Astrocyte (in vitro differentiated cells and primary cell): ENCODE data around the gene TEF. TPM values are rescaled to one million over a fixed set of nuclear protein-coding genes. Genes with fewer than 3 reads are reported as not detected.

Experiments
- DNase-seq: peaks from one replicate; pipeline ENCODE4 v3.0.0-alpha.2; 2010; ENCODE audit warnings: low read depth
- FAIRE-seq: peaks from 2 replicates; lab custom pipeline; 2011; peaks lifted over from hg19 to GRCh38; lab: Jason Lieb, UNC
- H2AFZ ChIP-seq: 2 replicates; pipeline ENCODE4 v1.6.0; 2012; ENCODE audit warnings: low read depth, low read length, inconsistent platforms
- H3K27ac ChIP-seq: 2 replicates; pipeline ENCODE4 v1.5.1; 2011; ENCODE audit warnings: low read depth, low read length, inconsistent platforms
- H3K27me3 ChIP-seq: 2 replicates; pipeline ENCODE4 v1.6.0; 2011; ENCODE audit warnings: low read length, inconsistent platforms; ENCODE audit not compliant: insufficient read depth
- H3K36me3 ChIP-seq: 2 replicates; pipeline ENCODE4 v1.5.1; 2011; ENCODE audit warnings: low read length, inconsistent platforms; ENCODE audit not compliant: insufficient read depth
- H3K4me1 ChIP-seq: 2 replicates; pipeline ENCODE4 v1.5.1; 2011; ENCODE audit warnings: low read length, inconsistent platforms; ENCODE audit not compliant: insufficient read depth
- H3K4me2 ChIP-seq: 2 replicates; pipeline ENCODE4 v1.6.0; 2012; ENCODE audit warnings: low read length, inconsistent platforms
- H3K4me3 ChIP-seq: 2 replicates; pipeline ENCODE4 v1.5.1; 2011; ENCODE audit warnings: low read depth, mild to moderate bottlenecking, low read length, inconsistent platforms; ENCODE audit not compliant: insufficient read depth
- H3K79me2 ChIP-seq: 2 replicates; pipeline ENCODE4 v1.6.0; 2012; ENCODE audit warnings: mild to moderate bottlenecking, low read length, inconsistent platforms; ENCODE audit not compliant: insufficient read depth
- H3K9ac ChIP-seq: 2 replicates; pipeline ENCODE4 v1.6.0; 2012; ENCODE audit warnings: mild to moderate bottlenecking, low read length, inconsistent platforms
- H3K9me3 ChIP-seq: 2 replicates; pipeline ENCODE4 v1.5.1; 2012; ENCODE audit warnings: low read depth, mild to moderate bottlenecking, low read length, inconsistent platforms; ENCODE audit not compliant: insufficient read depth
- H4K20me1 ChIP-seq: 2 replicates; pipeline ENCODE4 v1.6.0; 2012; ENCODE audit warnings: low read length, inconsistent platforms; ENCODE audit not compliant: insufficient read depth
- H3K27ac Mint-ChIP-seq: one replicate; pipeline ENCODE4 v1.8.0; 2021; ENCODE audit warnings: mild to moderate bottlenecking, mixed read lengths; ENCODE audit not compliant: unreplicated experiment
- H3K27me3 Mint-ChIP-seq: one replicate; pipeline ENCODE4 v1.8.0; 2021; ENCODE audit warnings: low read depth, mixed read lengths; ENCODE audit not compliant: unreplicated experiment
- H3K36me3 Mint-ChIP-seq: one replicate; pipeline ENCODE4 v1.8.0; 2021; ENCODE audit warnings: low read depth, mixed read lengths; ENCODE audit not compliant: unreplicated experiment
- H3K4me1 Mint-ChIP-seq: one replicate; pipeline ENCODE4 v1.8.0; 2021; ENCODE audit warnings: low read depth, mixed read lengths; ENCODE audit not compliant: unreplicated experiment
- H3K4me3 Mint-ChIP-seq: one replicate; pipeline ENCODE4 v1.8.0; 2021; ENCODE audit warnings: mild to moderate bottlenecking, moderate library complexity, mixed read lengths; ENCODE audit not compliant: unreplicated experiment
- H3K9me3 Mint-ChIP-seq: one replicate; pipeline ENCODE4 v1.8.0; 2021; ENCODE audit warnings: mild to moderate bottlenecking, mixed read lengths; ENCODE audit not compliant: unreplicated experiment
- EZH2 ChIP-seq: IDR thresholded peaks from 2 replicates; pipeline ENCODE4 v1.6.1; 2012; ENCODE audit warnings: mild to moderate bottlenecking, low read length, inconsistent platforms; ENCODE audit not compliant: insufficient read depth
- total RNA-seq: library from RNA; stranded (reverse); gene quantifications from 2 replicates; pipeline ENCODE4 v1.2.1, GENCODE V29; 2021
- TF ChIP-seq, protein P1 (sequence below): IDR thresholded peaks from 2 replicates; pipeline ENCODE4 v1.5.1; 2011; ENCODE audit warnings: low read depth, mild to moderate bottlenecking, inconsistent platforms, low read length, moderate library complexity; ENCODE audit not compliant: insufficient read depth

The TEF gene
- total RNA-seq, 1 donor from 2014 or later, result 6.3 TPM

DNA sequence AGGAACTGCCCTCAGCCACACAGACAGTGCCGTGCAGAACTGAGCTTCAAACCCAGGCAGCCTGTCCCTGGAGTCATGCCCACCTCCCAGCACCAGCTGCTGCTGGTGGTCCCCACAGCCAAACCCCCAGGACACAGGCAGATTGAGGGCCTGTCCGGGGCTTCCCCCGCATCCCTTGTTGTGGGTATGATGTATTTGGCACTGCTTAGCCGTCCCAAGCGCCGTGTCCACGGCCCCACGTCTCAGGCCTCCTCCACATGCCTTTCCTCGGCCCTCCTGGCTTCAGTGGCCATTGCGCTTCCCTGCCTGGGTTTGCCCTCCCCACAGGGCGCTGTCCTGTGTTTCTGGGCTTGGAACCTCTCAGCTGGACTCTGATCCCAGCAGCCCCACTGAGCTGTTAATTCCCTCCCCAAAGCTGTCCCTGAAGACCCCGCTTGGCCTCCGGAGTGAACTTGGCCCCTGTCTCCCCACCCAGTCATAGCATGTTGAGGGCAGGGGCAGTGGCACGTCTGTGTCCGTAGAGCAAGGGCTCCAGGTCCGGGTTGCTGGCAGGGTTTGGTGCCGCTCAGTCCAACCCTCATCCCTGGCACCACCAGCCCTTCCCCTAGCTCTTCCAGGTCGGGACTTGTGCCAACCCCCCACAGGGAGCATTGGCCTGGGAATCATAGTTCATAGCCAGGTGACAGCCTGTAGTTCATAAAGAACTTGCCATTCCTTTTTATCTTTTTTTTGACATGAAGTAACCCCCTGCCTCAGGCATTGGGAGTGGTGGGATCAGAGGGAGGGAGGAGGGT lies 34.5 kb upstream of the TEF start:
- Mint-ChIP-seq H3K27me3 (no peaks in the 10 kb centered on the region), H3K4me1 (peaks cover 23% of the 10 kb centered on the region), H3K27ac (no peak overlapping the region), H3K9me3 (no peaks in the 10 kb centered on the region), H3K4me3 (no peak overlapping the region), H3K36me3 (peaks cover 21% of the 10 kb centered on the region)
- no peaks in the 10 kb centered on the region for H3K27me3 ChIP-seq
- no peak for DNase-seq
- H3K4me1 ChIP-seq, result peaks cover 7% of the 10 kb centered on the region
- no peak overlapping the region for H2AFZ ChIP-seq
- no peaks in the 10 kb centered on the region for H3K9me3 ChIP-seq
- no peak overlapping the region for H3K4me3 ChIP-seq
- peaks cover 13% of the 10 kb centered on the region for H4K20me1 ChIP-seq
- H3K4me2 ChIP-seq, result no peak overlapping the region
- no peak overlapping the region for H3K9ac ChIP-seq
- no peaks in the 10 kb centered on the region for H3K79me2 ChIP-seq
- H3K27ac ChIP-seq, result no peak overlapping the region
- H3K36me3 ChIP-seq, result peaks cover 20% of the 10 kb centered on the region
- no peak for FAIRE-seq
- TF ChIP-seq, protein P1, sequence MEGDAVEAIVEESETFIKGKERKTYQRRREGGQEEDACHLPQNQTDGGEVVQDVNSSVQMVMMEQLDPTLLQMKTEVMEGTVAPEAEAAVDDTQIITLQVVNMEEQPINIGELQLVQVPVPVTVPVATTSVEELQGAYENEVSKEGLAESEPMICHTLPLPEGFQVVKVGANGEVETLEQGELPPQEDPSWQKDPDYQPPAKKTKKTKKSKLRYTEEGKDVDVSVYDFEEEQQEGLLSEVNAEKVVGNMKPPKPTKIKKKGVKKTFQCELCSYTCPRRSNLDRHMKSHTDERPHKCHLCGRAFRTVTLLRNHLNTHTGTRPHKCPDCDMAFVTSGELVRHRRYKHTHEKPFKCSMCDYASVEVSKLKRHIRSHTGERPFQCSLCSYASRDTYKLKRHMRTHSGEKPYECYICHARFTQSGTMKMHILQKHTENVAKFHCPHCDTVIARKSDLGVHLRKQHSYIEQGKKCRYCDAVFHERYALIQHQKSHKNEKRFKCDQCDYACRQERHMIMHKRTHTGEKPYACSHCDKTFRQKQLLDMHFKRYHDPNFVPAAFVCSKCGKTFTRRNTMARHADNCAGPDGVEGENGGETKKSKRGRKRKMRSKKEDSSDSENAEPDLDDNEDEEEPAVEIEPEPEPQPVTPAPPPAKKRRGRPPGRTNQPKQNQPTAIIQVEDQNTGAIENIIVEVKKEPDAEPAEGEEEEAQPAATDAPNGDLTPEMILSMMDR, result no peak
- no peak for TF ChIP-seq EZH2

DNA sequence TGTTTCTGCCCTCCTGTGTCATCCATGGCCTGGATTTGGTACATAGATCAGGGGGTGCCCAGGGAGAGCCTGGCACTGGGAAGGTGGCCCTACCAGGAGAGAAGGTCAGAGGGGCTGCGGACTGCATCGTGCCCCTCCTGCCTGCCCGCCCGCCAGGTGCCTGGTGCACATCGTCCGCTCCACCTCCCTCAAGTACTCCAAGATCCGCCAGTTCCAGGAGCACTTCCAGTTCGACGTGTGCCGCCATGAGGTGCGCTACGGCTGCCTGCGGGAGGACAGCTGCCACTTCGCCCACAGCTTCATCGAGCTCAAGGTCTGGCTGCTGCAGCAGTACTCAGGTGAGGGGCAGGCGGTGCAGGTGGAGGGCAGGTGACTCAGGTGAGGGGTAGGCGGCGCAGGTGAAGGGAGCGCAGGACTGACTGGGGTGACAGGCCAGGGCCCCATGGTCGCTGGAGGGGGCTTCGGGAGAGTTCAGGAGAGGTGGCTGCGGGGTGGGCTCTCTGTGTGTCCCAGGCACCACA lies 32.7 kb upstream of the TEF start:
- no peaks in the 10 kb centered on the region for H3K9me3 ChIP-seq
- Mint-ChIP-seq H3K4me1 (peaks cover 25% of the 10 kb centered on the region), H3K27ac (no peak overlapping the region), H3K4me3 (no peak overlapping the region), H3K36me3 (peaks cover 18% of the 10 kb centered on the region), H3K27me3 (no peaks in the 10 kb centered on the region), H3K9me3 (no peaks in the 10 kb centered on the region)
- H3K27ac ChIP-seq, result no peak overlapping the region
- H3K4me3 ChIP-seq, result no peak overlapping the region
- peaks cover 13% of the 10 kb centered on the region for H4K20me1 ChIP-seq
- FAIRE-seq (no peak), DNase-seq (no peak)
- H3K4me2 ChIP-seq, result no peak overlapping the region
- peaks cover 20% of the 10 kb centered on the region for H3K36me3 ChIP-seq
- H2AFZ ChIP-seq, result no peak overlapping the region
- TF ChIP-seq, protein P1, result no peak
- TF ChIP-seq EZH2, result no peak
- peaks cover 7% of the 10 kb centered on the region for H3K4me1 ChIP-seq
- no peaks in the 10 kb centered on the region for H3K79me2 ChIP-seq
- H3K9ac ChIP-seq, result no peak overlapping the region
- no peaks in the 10 kb centered on the region for H3K27me3 ChIP-seq

DNA sequence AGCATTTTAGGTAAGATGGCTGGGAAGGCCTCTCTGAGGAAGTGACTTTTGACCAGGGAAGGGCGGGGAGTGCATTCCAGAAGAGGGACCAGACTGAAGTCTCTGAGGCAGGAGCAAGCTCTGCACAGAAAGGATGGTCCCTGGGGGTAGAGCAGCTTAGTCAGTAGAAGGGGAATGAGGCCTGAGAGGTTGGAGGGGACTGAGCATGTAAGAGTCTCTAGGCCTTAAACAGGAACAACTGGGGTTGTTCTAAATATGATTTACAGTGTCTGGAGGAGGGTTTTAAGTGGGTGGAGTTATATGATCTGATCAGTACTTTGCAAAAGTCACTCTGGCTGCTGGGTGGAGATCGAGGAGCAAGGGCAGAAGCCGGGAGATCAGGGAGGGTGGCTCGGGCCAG lies 31.7 kb upstream of the TEF start:
- TF ChIP-seq EZH2, result no peak
- TF ChIP-seq, protein P1, result no peak
- Histone ChIP-seq H4K20me1 (peaks cover 13% of the 10 kb centered on the region), H3K36me3 (peaks cover 25% of the 10 kb centered on the region), H3K9ac (no peak overlapping the region), H3K4me2 (no peak overlapping the region), H3K79me2 (no peaks in the 10 kb centered on the region), H3K27ac (no peak overlapping the region), H3K4me1 (peaks cover 7% of the 10 kb centered on the region), H2AFZ (no peak overlapping the region), H3K27me3 (no peaks in the 10 kb centered on the region), H3K9me3 (no peaks in the 10 kb centered on the region), H3K4me3 (no peak overlapping the region)
- Mint-ChIP-seq H3K4me3 (peak overlapping the region; percentile 9), H3K27ac (peak overlapping the region; percentile 51), H3K36me3 (peaks cover 19% of the 10 kb centered on the region), H3K4me1 (peaks cover 25% of the 10 kb centered on the region), H3K9me3 (no peaks in the 10 kb centered on the region), H3K27me3 (no peaks in the 10 kb centered on the region)
- FAIRE-seq (no peak), DNase-seq (no peak)
